Activated naive CD4-positive, alpha-beta T cell treated with anti-CD3 and anti-CD28 coated beads, Interleukin-2, amount 50 U/mL, for 24 hours (primary cell): ENCODE results near the gene TDRD7.

Experiments
- H3K27ac Mint-ChIP-seq: one replicate; pipeline ENCODE4 v1.8.0; 2021; ENCODE audit warnings: mild to moderate bottlenecking, mixed read lengths
- H3K27me3 Mint-ChIP-seq: one replicate; pipeline ENCODE4 v1.8.0; 2021; ENCODE audit warnings: mixed read lengths
- H3K36me3 Mint-ChIP-seq: one replicate; pipeline ENCODE4 v1.8.0; 2021; ENCODE audit warnings: mixed read lengths
- H3K4me1 Mint-ChIP-seq: one replicate; pipeline ENCODE4 v1.8.0; 2021; ENCODE audit warnings: mixed read lengths
- H3K4me3 Mint-ChIP-seq: one replicate; pipeline ENCODE4 v1.8.0; 2021; ENCODE audit warnings: mild to moderate bottlenecking, mixed read lengths
- H3K9me3 Mint-ChIP-seq: one replicate; pipeline ENCODE4 v1.8.0; 2021; ENCODE audit warnings: mixed read lengths

Gene TDRD7

GRCh38 chr9:97501177-97501971 lies 89.5 kb downstream of the TDRD7 start, which contains the start of gene TMOD1:
Gene TMOD1 (plus strand): TSS chr9:97501666. CDS start chr9:97524189, 22,523 bp downstream.
- Mint-ChIP-seq H3K27me3 (peaks cover 36% of the 10 kb centered on the region), H3K4me3 (peak within 1 kb of the TSS; percentile 78), H3K9me3 (no peaks in the 10 kb centered on the region), H3K27ac (no peak within 1 kb of the TSS), H3K36me3 (peaks cover 9% of the 10 kb centered on the region), H3K4me1 (peaks cover 21% of the 10 kb centered on the region)

- peak overlapping the region; percentile 78 for H3K4me3 Mint-ChIP-seq
- no peak overlapping the region for H3K27ac Mint-ChIP-seq
- no peaks in the 10 kb centered on the region for H3K9me3 Mint-ChIP-seq
- H3K27me3 Mint-ChIP-seq, result peaks cover 36% of the 10 kb centered on the region
- peaks cover 4% of the 10 kb centered on the region for H3K36me3 Mint-ChIP-seq
- peaks cover 21% of the 10 kb centered on the region for H3K4me1 Mint-ChIP-seq
These were observed 90.0 kb downstream of the TDRD7 start for GRCh38 chr9:97501972-97502221.

- H3K4me1 Mint-ChIP-seq, result peaks cover 21% of the 10 kb centered on the region
- no peaks in the 10 kb centered on the region for H3K9me3 Mint-ChIP-seq
- H3K36me3 Mint-ChIP-seq, result no peaks in the 10 kb centered on the region
- H3K4me3 Mint-ChIP-seq, result peak overlapping the region; percentile 78
- H3K27ac Mint-ChIP-seq, result no peak overlapping the region
- H3K27me3 Mint-ChIP-seq, result peaks cover 36% of the 10 kb centered on the region
These were observed 90.5 kb downstream of the TDRD7 start for GRCh38 chr9:97502222-97502983.

GRCh38 chr9:97502984-97503861 lies 91.3 kb downstream of the TDRD7 start:
- Mint-ChIP-seq H3K9me3 (no peaks in the 10 kb centered on the region), H3K4me3 (peak overlapping the region; percentile 78), H3K27ac (no peak overlapping the region), H3K36me3 (no peaks in the 10 kb centered on the region), H3K4me1 (peaks cover 21% of the 10 kb centered on the region), H3K27me3 (peaks cover 36% of the 10 kb centered on the region)

GRCh38 chr9:97503862-97504210 lies 91.9 kb downstream of the TDRD7 start:
- Mint-ChIP-seq H3K9me3 (no peaks in the 10 kb centered on the region), H3K36me3 (no peaks in the 10 kb centered on the region), H3K27me3 (peaks cover 35% of the 10 kb centered on the region), H3K27ac (no peak overlapping the region), H3K4me3 (no peak overlapping the region), H3K4me1 (peaks cover 21% of the 10 kb centered on the region)

GRCh38 chr9:97504381-97505216 lies 92.7 kb downstream of the TDRD7 start:
- peaks cover 21% of the 10 kb centered on the region for H3K4me1 Mint-ChIP-seq
- no peaks in the 10 kb centered on the region for H3K36me3 Mint-ChIP-seq
- H3K27me3 Mint-ChIP-seq, result peaks cover 34% of the 10 kb centered on the region
- H3K4me3 Mint-ChIP-seq, result no peak overlapping the region
- H3K27ac Mint-ChIP-seq, result no peak overlapping the region
- H3K9me3 Mint-ChIP-seq, result no peaks in the 10 kb centered on the region

- H3K4me1 Mint-ChIP-seq, result peaks cover 15% of the 10 kb centered on the region
- H3K27ac Mint-ChIP-seq, result no peak overlapping the region
- H3K4me3 Mint-ChIP-seq, result no peak overlapping the region
- no peaks in the 10 kb centered on the region for H3K9me3 Mint-ChIP-seq
- H3K27me3 Mint-ChIP-seq, result peaks cover 27% of the 10 kb centered on the region
- no peaks in the 10 kb centered on the region for H3K36me3 Mint-ChIP-seq
These were observed 93.9 kb downstream of the TDRD7 start for GRCh38 chr9:97505845-97506244.

- Mint-ChIP-seq H3K27ac (no peak overlapping the region), H3K4me3 (no peak overlapping the region), H3K36me3 (no peaks in the 10 kb centered on the region), H3K9me3 (no peaks in the 10 kb centered on the region), H3K27me3 (peaks cover 24% of the 10 kb centered on the region), H3K4me1 (peaks cover 11% of the 10 kb centered on the region)
These were observed 94.4 kb downstream of the TDRD7 start for GRCh38 chr9:97506306-97506705.

- no peak overlapping the region for H3K27ac Mint-ChIP-seq
- no peaks in the 10 kb centered on the region for H3K9me3 Mint-ChIP-seq
- no peaks in the 10 kb centered on the region for H3K36me3 Mint-ChIP-seq
- H3K4me1 Mint-ChIP-seq, result peaks cover 11% of the 10 kb centered on the region
- peaks cover 24% of the 10 kb centered on the region for H3K27me3 Mint-ChIP-seq
- H3K4me3 Mint-ChIP-seq, result no peak overlapping the region
These were observed 94.9 kb downstream of the TDRD7 start for GRCh38 chr9:97506787-97507186.

GRCh38 chr9:97507428-97507984 lies 95.6 kb downstream of the TDRD7 start:
- Mint-ChIP-seq H3K36me3 (no peaks in the 10 kb centered on the region), H3K27ac (no peak overlapping the region), H3K4me1 (peaks cover 11% of the 10 kb centered on the region), H3K4me3 (no peak overlapping the region), H3K27me3 (peaks cover 24% of the 10 kb centered on the region), H3K9me3 (no peaks in the 10 kb centered on the region)

GRCh38 chr9:97508852-97509251 lies 97.0 kb downstream of the TDRD7 start:
- Mint-ChIP-seq H3K4me1 (no peaks in the 10 kb centered on the region), H3K27me3 (peaks cover 12% of the 10 kb centered on the region)

GRCh38 chr9:97510797-97511654 lies 99.1 kb downstream of the TDRD7 start:
- H3K27me3 Mint-ChIP-seq, result peaks cover 2% of the 10 kb centered on the region

More at GRCh38 chr9:97508852-97509251, 97.0 kb downstream of the TDRD7 start:
- Mint-ChIP-seq H3K27ac (no peak overlapping the region), H3K9me3 (no peaks in the 10 kb centered on the region), H3K36me3 (no peaks in the 10 kb centered on the region), H3K4me3 (no peak overlapping the region)

GRCh38 chr9:97511655-97512427 lies 99.9 kb downstream of the TDRD7 start:
- H3K27me3 Mint-ChIP-seq, result peaks cover 5% of the 10 kb centered on the region
- no peak overlapping the region for H3K4me3 Mint-ChIP-seq
- H3K9me3 Mint-ChIP-seq, result no peaks in the 10 kb centered on the region
- no peaks in the 10 kb centered on the region for H3K36me3 Mint-ChIP-seq
- no peak overlapping the region for H3K27ac Mint-ChIP-seq
- H3K4me1 Mint-ChIP-seq, result no peaks in the 10 kb centered on the region

More at GRCh38 chr9:97510797-97511654, 99.1 kb downstream of the TDRD7 start:
- Mint-ChIP-seq H3K27ac (no peak overlapping the region), H3K9me3 (no peaks in the 10 kb centered on the region), H3K4me3 (no peak overlapping the region), H3K4me1 (no peaks in the 10 kb centered on the region), H3K36me3 (no peaks in the 10 kb centered on the region)
